Parathyroid adenoma (tissue), 2 donors: ENCODE data around the gene UBA6.

ENCODE experiments used
- H2AFZ ChIP-seq: fragments of 300-600 bp; sonication (generic); one replicate; pipeline ENCODE4 v1.7.0; 2017; ENCODE audit warnings: antibody characterized with exemption, mild to moderate bottlenecking
- H3K27ac ChIP-seq: fragments of 300-600 bp; sonication (generic); one replicate; pipeline ENCODE4 v1.7.0; 2017
- H3K27me3 ChIP-seq: fragments of 300-600 bp; sonication (generic); one replicate; pipeline ENCODE4 v1.7.0; 2017; ENCODE audit warnings: low read length; ENCODE audit not compliant: control insufficient read depth, insufficient read depth
- H3K36me3 ChIP-seq: fragments of 300-600 bp; sonication (generic); one replicate; pipeline ENCODE4 v1.7.0; 2017; ENCODE audit warnings: low read length; ENCODE audit not compliant: control insufficient read depth, insufficient read depth
- H3K4me1 ChIP-seq: fragments of 300-600 bp; sonication (generic); one replicate; pipeline ENCODE4 v1.7.0; 2017; ENCODE audit warnings: control low read depth
- H3K4me2 ChIP-seq: fragments of 300-600 bp; sonication (generic); one replicate; pipeline ENCODE4 v1.7.0; 2017; ENCODE audit warnings: low read length
- H3K4me3 ChIP-seq: fragments of 300-600 bp; sonication (generic); one replicate; pipeline ENCODE4 v1.7.0; 2017; ENCODE audit warnings: low read depth, low read length
- H3K79me2 ChIP-seq: fragments of 300-600 bp; sonication (generic); one replicate; pipeline ENCODE4 v1.7.0; 2017; ENCODE audit warnings: control low read depth
- H3K9ac ChIP-seq: fragments of 300-600 bp; sonication (generic); one replicate; pipeline ENCODE4 v1.7.0; 2017; ENCODE audit warnings: mild to moderate bottlenecking
- H3K9me3 ChIP-seq: fragments of 300-600 bp; sonication (generic); one replicate; pipeline ENCODE4 v1.7.0; 2017; ENCODE audit warnings: low read length; ENCODE audit not compliant: control insufficient read depth
- TF ChIP-seq, protein P1 (sequence below): fragments of 300-600 bp; sonication (generic); IDR thresholded peaks from one replicate; pipeline ENCODE4 v1.7.0; 2017; ENCODE audit warnings: antibody characterized with exemption, mild to moderate bottlenecking
- donor health status: primary hyperparathyroidism.

The UBA6 gene

DNA sequence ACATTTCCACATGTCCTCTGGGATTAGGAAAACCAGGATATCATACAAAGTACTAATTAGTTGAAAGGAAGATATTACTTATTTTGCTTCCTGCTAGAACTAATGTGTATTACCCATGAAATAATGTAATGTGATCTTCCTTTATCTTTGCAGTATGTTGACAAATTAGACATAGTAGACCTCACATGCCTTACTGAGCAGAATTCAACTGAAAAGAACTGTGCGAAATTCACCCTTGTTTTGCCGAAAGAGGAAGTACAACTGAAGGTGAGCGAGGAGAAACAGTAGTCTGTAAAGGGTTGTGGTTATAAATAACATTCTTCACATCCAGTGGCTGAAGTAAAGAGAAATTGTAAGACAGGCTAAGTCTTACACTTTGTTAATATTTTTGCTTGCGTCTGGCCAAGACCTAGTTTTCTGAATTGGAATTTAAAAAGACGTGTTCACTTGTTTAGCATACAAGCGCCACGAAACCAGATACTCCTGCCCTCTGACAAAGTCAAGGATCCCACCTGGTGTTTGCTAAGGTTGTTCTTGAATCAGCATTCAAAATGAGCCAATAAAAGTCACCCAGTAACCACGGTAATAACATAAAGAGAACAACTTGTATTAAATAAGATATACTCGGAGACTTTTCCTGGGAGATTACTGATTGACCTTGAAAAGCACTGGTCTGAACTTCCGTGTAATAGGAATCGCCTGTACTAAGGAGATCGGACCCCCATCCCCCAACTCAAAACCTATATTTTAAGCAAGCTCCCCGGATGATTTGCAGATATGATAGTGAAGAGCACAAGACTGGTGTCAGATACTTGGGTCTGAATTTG is 125.5 kb downstream of the UBA6 start:
- H3K36me3 ChIP-seq: no peaks in the 10 kb centered on the region
- H3K4me3 ChIP-seq: peak overlapping the region; percentile 45
- H2AFZ ChIP-seq: peak overlapping the region; percentile 69
- no peaks in the 10 kb centered on the region for H3K79me2 ChIP-seq
- H3K4me2 ChIP-seq: peak overlapping the region; percentile 73
- no peaks in the 10 kb centered on the region for H3K27me3 ChIP-seq
- no peaks in the 10 kb centered on the region for H3K4me1 ChIP-seq
- no peaks in the 10 kb centered on the region for H3K9me3 ChIP-seq
- H3K27ac ChIP-seq: peak overlapping the region; percentile 15
- TF ChIP-seq, protein P1, sequence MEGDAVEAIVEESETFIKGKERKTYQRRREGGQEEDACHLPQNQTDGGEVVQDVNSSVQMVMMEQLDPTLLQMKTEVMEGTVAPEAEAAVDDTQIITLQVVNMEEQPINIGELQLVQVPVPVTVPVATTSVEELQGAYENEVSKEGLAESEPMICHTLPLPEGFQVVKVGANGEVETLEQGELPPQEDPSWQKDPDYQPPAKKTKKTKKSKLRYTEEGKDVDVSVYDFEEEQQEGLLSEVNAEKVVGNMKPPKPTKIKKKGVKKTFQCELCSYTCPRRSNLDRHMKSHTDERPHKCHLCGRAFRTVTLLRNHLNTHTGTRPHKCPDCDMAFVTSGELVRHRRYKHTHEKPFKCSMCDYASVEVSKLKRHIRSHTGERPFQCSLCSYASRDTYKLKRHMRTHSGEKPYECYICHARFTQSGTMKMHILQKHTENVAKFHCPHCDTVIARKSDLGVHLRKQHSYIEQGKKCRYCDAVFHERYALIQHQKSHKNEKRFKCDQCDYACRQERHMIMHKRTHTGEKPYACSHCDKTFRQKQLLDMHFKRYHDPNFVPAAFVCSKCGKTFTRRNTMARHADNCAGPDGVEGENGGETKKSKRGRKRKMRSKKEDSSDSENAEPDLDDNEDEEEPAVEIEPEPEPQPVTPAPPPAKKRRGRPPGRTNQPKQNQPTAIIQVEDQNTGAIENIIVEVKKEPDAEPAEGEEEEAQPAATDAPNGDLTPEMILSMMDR: no peak
- no peak overlapping the region for H3K9ac ChIP-seq

DNA sequence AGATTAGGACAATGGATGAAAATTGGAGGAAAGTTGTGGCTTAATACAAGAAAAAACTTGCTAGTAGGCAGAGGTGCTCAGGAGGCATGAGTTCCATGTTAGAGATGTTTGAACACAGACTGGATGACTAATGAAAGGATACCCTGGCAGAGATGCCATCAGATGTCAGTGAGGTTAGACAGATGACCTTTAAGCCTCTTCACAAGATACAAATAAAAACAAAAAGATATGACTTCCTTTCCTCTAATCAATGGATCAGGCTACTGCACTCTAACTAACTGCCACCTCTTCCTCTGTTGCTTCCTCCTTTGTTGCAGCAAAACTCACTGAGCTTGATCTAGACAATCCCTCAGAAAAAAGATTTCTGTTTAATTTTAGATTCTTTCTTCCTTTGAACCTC is 127.8 kb downstream of the UBA6 start:
- no peaks in the 10 kb centered on the region for H3K36me3 ChIP-seq
- no peak overlapping the region for H3K4me3 ChIP-seq
- H3K9ac ChIP-seq: no peak overlapping the region
- H3K9me3 ChIP-seq: no peaks in the 10 kb centered on the region
- H3K4me1 ChIP-seq: no peaks in the 10 kb centered on the region
- H3K4me2 ChIP-seq: no peak overlapping the region
- no peak overlapping the region for H2AFZ ChIP-seq
- TF ChIP-seq, protein P1: no peak
- no peaks in the 10 kb centered on the region for H3K27me3 ChIP-seq
- H3K27ac ChIP-seq: no peak overlapping the region
- H3K79me2 ChIP-seq: no peaks in the 10 kb centered on the region

DNA sequence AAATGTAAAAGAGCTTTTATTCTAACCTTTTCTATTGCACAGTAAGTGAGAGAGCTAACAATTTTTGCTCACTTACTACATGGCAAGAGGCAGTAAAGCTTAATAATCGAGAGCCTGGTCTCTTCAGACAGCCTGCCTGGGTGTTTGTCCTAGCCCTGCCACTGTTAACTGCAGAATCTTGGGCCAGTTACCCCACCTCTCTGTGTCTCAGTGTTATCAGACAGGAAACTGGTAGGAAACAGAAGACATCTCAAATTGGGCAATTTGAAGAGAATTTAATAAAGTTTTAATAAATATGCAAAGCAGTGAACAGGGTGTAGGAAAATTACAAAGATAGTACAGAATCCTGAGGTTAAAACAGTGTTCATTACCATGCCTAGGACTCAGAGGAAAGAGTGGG is 129.0 kb downstream of the UBA6 start:
- H3K27ac ChIP-seq: no peak overlapping the region
- H3K9ac ChIP-seq: no peak overlapping the region
- H3K4me1 ChIP-seq: no peaks in the 10 kb centered on the region
- no peaks in the 10 kb centered on the region for H3K27me3 ChIP-seq
- H2AFZ ChIP-seq: no peak overlapping the region
- H3K4me2 ChIP-seq: no peak overlapping the region
- no peaks in the 10 kb centered on the region for H3K79me2 ChIP-seq
- TF ChIP-seq, protein P1: no peak
- H3K4me3 ChIP-seq: no peak overlapping the region
- H3K9me3 ChIP-seq: no peaks in the 10 kb centered on the region
- H3K36me3 ChIP-seq: no peaks in the 10 kb centered on the region

DNA sequence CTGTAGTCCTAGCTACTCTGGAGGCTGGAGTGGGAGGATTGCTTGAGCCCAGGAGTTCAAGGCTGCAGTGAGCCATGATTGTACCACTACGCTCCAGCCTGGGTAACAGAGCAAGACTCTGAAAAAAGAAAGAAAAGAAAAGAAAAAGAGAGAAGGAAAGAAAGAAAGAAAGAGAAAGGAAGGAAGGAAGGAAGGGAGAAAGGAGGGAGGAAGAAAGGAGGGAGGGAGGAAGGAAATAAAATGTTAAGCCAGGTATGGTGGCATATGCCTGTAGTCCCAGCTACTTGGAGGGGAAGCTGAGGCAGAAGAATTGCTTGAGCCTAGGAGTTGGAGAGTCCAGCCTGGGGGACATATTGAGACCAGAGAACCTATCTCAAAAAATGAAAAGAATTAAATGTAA is 130.4 kb downstream of the UBA6 start:
- Histone ChIP-seq H3K9me3 (no peaks in the 10 kb centered on the region), H3K4me2 (no peak overlapping the region), H3K27ac (no peak overlapping the region), H3K4me1 (no peaks in the 10 kb centered on the region), H3K4me3 (no peak overlapping the region), H3K9ac (no peak overlapping the region), H3K79me2 (no peaks in the 10 kb centered on the region), H3K36me3 (no peaks in the 10 kb centered on the region), H3K27me3 (no peaks in the 10 kb centered on the region), H2AFZ (no peak overlapping the region)
- TF ChIP-seq, protein P1: no peak

DNA sequence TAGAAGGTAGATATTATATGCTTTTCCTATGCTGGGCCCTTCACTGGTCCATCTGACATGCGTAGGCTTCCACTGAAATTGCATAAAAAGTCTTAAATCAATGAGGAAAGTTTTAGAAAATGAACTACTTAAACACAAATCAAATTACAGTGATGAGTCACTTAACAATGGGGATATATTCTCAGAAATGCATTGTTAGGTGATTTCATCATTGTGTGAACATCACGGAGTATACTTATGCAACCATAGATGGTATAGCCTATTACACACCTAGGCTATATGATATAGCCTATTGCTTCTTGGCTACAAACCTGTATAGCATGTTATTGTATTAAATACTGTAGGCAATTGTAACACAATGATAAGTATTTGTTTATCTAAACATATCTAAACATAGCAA is 132.1 kb downstream of the UBA6 start:
- no peaks in the 10 kb centered on the region for H3K27me3 ChIP-seq
- no peaks in the 10 kb centered on the region for H3K79me2 ChIP-seq
- H3K36me3 ChIP-seq: no peaks in the 10 kb centered on the region
- H3K4me2 ChIP-seq: no peak overlapping the region
- no peak overlapping the region for H3K27ac ChIP-seq
- H3K4me1 ChIP-seq: no peaks in the 10 kb centered on the region
- no peak overlapping the region for H3K4me3 ChIP-seq
- H3K9ac ChIP-seq: no peak overlapping the region
- H2AFZ ChIP-seq: no peak overlapping the region
- H3K9me3 ChIP-seq: no peaks in the 10 kb centered on the region
- TF ChIP-seq, protein P1: no peak
